ENCODE measurements around the gene TBXAS1. TPM values are rescaled to one million over a fixed set of nuclear protein-coding genes. Genes with fewer than 3 reads are reported as not detected.

Gene TBXAS1
- total RNA-seq, 1 donor from 2014 or later, result 1.3 TPM

DNA sequence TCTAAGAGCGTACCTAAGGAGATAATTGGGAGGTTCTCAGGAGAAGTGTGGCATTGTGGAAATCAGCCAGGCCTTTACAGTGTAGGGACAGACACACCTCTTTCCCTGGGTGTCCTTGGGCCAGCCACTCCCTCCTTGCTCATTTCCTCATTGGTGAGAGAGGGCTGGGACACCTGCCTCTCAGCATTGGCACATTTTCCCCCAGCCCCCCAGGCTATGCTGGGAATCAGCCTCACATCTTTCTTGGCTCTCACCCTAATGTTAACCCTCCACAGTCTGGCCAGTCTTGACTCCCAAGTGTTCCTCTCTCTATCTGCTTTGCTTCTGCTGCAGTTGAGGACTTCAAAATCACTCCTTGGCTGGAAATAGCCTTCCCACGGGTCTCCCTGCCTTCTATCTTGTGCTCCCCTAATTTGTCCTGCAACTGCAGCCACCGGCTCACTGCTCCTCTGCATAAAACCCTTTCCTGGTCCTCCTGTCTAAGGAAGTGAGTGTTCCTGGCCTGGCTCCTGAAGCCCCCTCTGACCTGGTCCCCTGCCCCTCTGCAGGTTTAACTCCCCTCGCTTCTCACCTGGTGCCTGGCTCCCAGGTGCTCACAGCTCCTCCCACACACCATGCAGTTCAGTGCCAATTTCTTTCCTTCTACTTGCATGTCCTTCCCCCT, 15.8 kb downstream of the TBXAS1 start:
- Mint-ChIP-seq H3K27ac (ENCODE audit: unreplicated experiment) (no peak overlapping the region), H3K36me3 (ENCODE audit: low read depth, unreplicated experiment) (no peaks in the 10 kb centered on the region), H3K4me3 (ENCODE audit: unreplicated experiment) (no peak overlapping the region), H3K4me1 (ENCODE audit: unreplicated experiment) (peaks cover 5% of the 10 kb centered on the region), H3K9me3 (ENCODE audit: unreplicated experiment) (no peaks in the 10 kb centered on the region), H3K27me3 (ENCODE audit: unreplicated experiment) (no peaks in the 10 kb centered on the region)
- TF ChIP-seq, protein P1, sequence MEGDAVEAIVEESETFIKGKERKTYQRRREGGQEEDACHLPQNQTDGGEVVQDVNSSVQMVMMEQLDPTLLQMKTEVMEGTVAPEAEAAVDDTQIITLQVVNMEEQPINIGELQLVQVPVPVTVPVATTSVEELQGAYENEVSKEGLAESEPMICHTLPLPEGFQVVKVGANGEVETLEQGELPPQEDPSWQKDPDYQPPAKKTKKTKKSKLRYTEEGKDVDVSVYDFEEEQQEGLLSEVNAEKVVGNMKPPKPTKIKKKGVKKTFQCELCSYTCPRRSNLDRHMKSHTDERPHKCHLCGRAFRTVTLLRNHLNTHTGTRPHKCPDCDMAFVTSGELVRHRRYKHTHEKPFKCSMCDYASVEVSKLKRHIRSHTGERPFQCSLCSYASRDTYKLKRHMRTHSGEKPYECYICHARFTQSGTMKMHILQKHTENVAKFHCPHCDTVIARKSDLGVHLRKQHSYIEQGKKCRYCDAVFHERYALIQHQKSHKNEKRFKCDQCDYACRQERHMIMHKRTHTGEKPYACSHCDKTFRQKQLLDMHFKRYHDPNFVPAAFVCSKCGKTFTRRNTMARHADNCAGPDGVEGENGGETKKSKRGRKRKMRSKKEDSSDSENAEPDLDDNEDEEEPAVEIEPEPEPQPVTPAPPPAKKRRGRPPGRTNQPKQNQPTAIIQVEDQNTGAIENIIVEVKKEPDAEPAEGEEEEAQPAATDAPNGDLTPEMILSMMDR (IDR thresholded peaks at IDR 0.05; ENCODE audit: unreplicated experiment), result no peak
- no peak for DNase-seq (ENCODE audit: low spot score)

DNA sequence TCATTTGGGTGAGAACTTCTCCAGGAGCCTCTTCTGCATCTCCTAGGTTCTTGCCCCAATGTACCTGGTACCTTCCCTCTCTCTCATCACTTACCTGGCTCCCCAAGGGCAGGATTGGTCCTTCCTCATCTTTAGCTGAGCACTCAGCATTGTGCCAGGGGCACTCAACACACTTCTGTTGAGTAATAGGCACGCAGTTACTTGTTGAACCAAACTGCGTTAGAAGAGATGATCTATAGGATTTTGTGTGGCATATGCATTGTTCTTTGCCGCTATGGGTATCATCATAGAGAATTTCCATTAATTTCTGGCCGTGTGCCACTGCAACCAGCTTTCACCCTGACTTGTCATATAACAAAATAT, 16.4 kb downstream of the TBXAS1 start:
- no peak overlapping the region for H3K4me3 Mint-ChIP-seq (ENCODE audit: unreplicated experiment)
- DNase-seq (ENCODE audit: low spot score), result no peak
- H3K27ac Mint-ChIP-seq (ENCODE audit: unreplicated experiment), result no peak overlapping the region
- H3K36me3 Mint-ChIP-seq (ENCODE audit: low read depth, unreplicated experiment), result no peaks in the 10 kb centered on the region
- no peaks in the 10 kb centered on the region for H3K9me3 Mint-ChIP-seq (ENCODE audit: unreplicated experiment)
- H3K27me3 Mint-ChIP-seq (ENCODE audit: unreplicated experiment), result no peaks in the 10 kb centered on the region
- H3K4me1 Mint-ChIP-seq (ENCODE audit: unreplicated experiment), result peaks cover 5% of the 10 kb centered on the region
- TF ChIP-seq, protein P1 (IDR thresholded peaks at IDR 0.05; ENCODE audit: unreplicated experiment), result no peak

DNA sequence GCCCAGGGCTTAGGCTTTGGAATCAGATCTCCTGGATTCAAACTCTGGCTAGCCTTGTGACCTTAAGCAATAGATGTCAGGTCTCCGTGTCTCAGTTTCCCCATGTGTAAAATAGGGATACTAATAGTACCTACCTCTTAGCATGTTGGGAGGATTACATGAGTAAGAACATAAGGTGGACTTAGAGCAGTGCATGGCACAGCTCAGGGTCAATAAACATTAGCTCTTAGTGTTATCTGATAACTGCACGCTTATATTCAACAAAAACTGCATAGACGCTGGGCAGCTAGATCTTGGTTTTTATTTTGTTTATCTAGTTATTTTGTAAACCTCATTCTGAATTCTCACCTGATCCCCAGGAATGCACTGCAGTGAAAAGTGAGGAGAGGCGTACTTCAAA, 17.2 kb downstream of the TBXAS1 start:
- no peak overlapping the region for H3K4me3 Mint-ChIP-seq (ENCODE audit: unreplicated experiment)
- H3K27ac Mint-ChIP-seq (ENCODE audit: unreplicated experiment), result no peak overlapping the region
- H3K36me3 Mint-ChIP-seq (ENCODE audit: low read depth, unreplicated experiment), result no peaks in the 10 kb centered on the region
- H3K27me3 Mint-ChIP-seq (ENCODE audit: unreplicated experiment), result no peaks in the 10 kb centered on the region
- H3K4me1 Mint-ChIP-seq (ENCODE audit: unreplicated experiment), result peaks cover 5% of the 10 kb centered on the region
- DNase-seq (ENCODE audit: low spot score), result no peak
- no peaks in the 10 kb centered on the region for H3K9me3 Mint-ChIP-seq (ENCODE audit: unreplicated experiment)
- TF ChIP-seq, protein P1 (IDR thresholded peaks at IDR 0.05; ENCODE audit: unreplicated experiment), result no peak

DNA sequence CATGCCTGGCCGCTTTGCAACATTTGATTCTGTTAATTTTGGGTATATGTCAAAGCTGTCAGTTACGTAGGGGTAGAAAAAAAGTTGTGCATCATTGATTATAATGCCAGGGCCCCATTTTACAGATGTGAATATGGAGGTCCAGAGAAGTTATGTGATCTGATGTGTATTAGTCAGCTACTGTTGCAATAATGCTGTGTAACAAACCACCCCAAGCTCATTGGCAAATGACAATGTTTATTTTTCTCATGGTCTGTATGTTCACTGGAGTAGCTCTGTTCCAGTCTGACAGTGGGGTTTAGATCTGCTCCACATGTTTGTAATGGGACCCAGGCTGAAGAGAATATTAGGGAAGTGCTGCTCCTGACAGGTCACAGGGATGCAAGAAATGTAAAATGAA, 19.2 kb downstream of the TBXAS1 start:
- no peaks in the 10 kb centered on the region for H3K9me3 Mint-ChIP-seq (ENCODE audit: unreplicated experiment)
- H3K4me1 Mint-ChIP-seq (ENCODE audit: unreplicated experiment), result peaks cover 2% of the 10 kb centered on the region
- TF ChIP-seq, protein P1 (IDR thresholded peaks at IDR 0.05; ENCODE audit: unreplicated experiment), result no peak
- H3K4me3 Mint-ChIP-seq (ENCODE audit: unreplicated experiment), result no peak overlapping the region
- no peaks in the 10 kb centered on the region for H3K27me3 Mint-ChIP-seq (ENCODE audit: unreplicated experiment)
- H3K27ac Mint-ChIP-seq (ENCODE audit: unreplicated experiment), result no peak overlapping the region
- no peak for DNase-seq (ENCODE audit: low spot score)
- no peaks in the 10 kb centered on the region for H3K36me3 Mint-ChIP-seq (ENCODE audit: low read depth, unreplicated experiment)

DNA sequence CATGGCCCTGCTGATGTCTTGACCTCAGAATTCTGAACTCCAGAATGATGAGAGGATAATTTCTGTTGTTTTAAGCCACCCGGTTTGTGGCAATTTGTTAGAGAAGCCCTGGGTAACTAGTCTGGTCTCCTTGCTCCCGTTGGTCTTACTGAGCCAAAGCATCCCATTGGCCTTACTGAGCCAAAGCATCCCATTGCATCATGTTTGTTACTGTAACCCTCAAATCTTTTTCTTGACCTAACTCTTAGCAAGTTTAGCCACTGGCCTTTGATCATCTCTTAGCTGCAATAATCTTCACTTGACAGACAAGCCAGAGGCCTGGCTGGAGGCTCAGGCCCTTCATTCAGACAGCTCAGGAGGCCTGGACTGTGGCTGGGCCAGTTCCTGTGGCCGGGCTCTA, 21.8 kb downstream of the TBXAS1 start:
- Mint-ChIP-seq H3K9me3 (ENCODE audit: unreplicated experiment) (no peaks in the 10 kb centered on the region), H3K36me3 (ENCODE audit: low read depth, unreplicated experiment) (no peaks in the 10 kb centered on the region), H3K27me3 (ENCODE audit: unreplicated experiment) (no peaks in the 10 kb centered on the region), H3K4me3 (ENCODE audit: unreplicated experiment) (no peak overlapping the region), H3K4me1 (ENCODE audit: unreplicated experiment) (peaks cover 6% of the 10 kb centered on the region), H3K27ac (ENCODE audit: unreplicated experiment) (no peak overlapping the region)
- TF ChIP-seq, protein P1 (IDR thresholded peaks at IDR 0.05; ENCODE audit: unreplicated experiment), result no peak
- DNase-seq (ENCODE audit: low spot score), result no peak
